Right renal pelvis (tissue), 4 donors: ENCODE data around the gene ZKSCAN1. TPM values are rescaled to one million over a fixed set of nuclear protein-coding genes. Genes with fewer than 3 reads are reported as not detected.
"Not testable (repeated sequence)": the region's sequence is repeated elsewhere in the genome, so short reads cannot be mapped to it uniquely, and the experiment has no call there.

Experiments
- DNase-seq, 4 donors: peaks; one replicate each; pipeline ENCODE4 v3.0.0-alpha.2; 2013; ENCODE audit warnings: low read depth in 4 of 4, low spot score in 3 of 4, missing footprints in 1 of 4
- polyA plus RNA-seq, 4 donors: library from polyadenylated mRNA; unstranded; fragments of 120-200 nt; gene quantifications; one replicate each; pipeline ENCODE4 v1.2.1, GENCODE V29; 2013; ENCODE audit not compliant: insufficient read length in 4 of 4

Gene ZKSCAN1
- polyA plus RNA-seq, 4 donors: 47.3 to 57.0 (median 50.4) TPM

- peak in 1 of 4 donors; percentile 25 for DNase-seq
Measured at GRCh38 chr7:99997545-99998137, 17.8 kb upstream of the ZKSCAN1 start.

GRCh38 chr7:100000239-100000638 is 15.2 kb upstream of the ZKSCAN1 start:
- DNase-seq: no peak

GRCh38 chr7:100003711-100004661 is 11.4 kb upstream of the ZKSCAN1 start:
- DNase-seq: no peak

GRCh38 chr7:100007887-100008286 is 7.5 kb upstream of the ZKSCAN1 start:
- no peak for DNase-seq

- no peak for DNase-seq
Measured at GRCh38 chr7:100008525-100008924, 6.9 kb upstream of the ZKSCAN1 start.

GRCh38 chr7:100009952-100010351 is 5.4 kb upstream of the ZKSCAN1 start:
- not testable (repeated sequence) for DNase-seq

GRCh38 chr7:100010901-100011300 is 4.5 kb upstream of the ZKSCAN1 start:
- no peak for DNase-seq

GRCh38 chr7:100011516-100011915 is 3.9 kb upstream of the ZKSCAN1 start:
- no peak for DNase-seq

- not testable (repeated sequence) for DNase-seq
Measured at GRCh38 chr7:100012385-100013327, 2.7 kb upstream of the ZKSCAN1 start.

GRCh38 chr7:100013328-100013676 is 2.1 kb upstream of the ZKSCAN1 start:
- DNase-seq: no peak

GRCh38 chr7:100016215-100016901 is 962 bp downstream of the ZKSCAN1 start:
- DNase-seq: peak in 3 of 4 donors; percentile 2 to 5 (median 5)

- DNase-seq: no peak
Measured at GRCh38 chr7:100017300-100017699, 1.9 kb downstream of the ZKSCAN1 start.

- DNase-seq: no peak
Measured at GRCh38 chr7:100017875-100018274, 2.5 kb downstream of the ZKSCAN1 start.

- DNase-seq: no peak
Measured at GRCh38 chr7:100019908-100020307, 4.5 kb downstream of the ZKSCAN1 start.

GRCh38 chr7:100021297-100021696 is 5.9 kb downstream of the ZKSCAN1 start:
- no peak for DNase-seq

- DNase-seq: no peak
Measured at GRCh38 chr7:100022621-100023020, 7.2 kb downstream of the ZKSCAN1 start.

- no peak for DNase-seq
Measured at GRCh38 chr7:100023526-100023925, 8.1 kb downstream of the ZKSCAN1 start.

- no peak for DNase-seq
Measured at GRCh38 chr7:100024020-100024619, 8.7 kb downstream of the ZKSCAN1 start.

GRCh38 chr7:100027197-100027596 is 11.8 kb downstream of the ZKSCAN1 start:
- DNase-seq: no peak

GRCh38 chr7:100029596-100029995 is 14.2 kb downstream of the ZKSCAN1 start:
- DNase-seq: no peak
